ENCODE data around the gene GZMH.
"Not testable (repeated sequence)": the region's sequence is repeated elsewhere in the genome, so short reads cannot be mapped to it uniquely, and the experiment has no call there.

GZMH gene

DNA sequence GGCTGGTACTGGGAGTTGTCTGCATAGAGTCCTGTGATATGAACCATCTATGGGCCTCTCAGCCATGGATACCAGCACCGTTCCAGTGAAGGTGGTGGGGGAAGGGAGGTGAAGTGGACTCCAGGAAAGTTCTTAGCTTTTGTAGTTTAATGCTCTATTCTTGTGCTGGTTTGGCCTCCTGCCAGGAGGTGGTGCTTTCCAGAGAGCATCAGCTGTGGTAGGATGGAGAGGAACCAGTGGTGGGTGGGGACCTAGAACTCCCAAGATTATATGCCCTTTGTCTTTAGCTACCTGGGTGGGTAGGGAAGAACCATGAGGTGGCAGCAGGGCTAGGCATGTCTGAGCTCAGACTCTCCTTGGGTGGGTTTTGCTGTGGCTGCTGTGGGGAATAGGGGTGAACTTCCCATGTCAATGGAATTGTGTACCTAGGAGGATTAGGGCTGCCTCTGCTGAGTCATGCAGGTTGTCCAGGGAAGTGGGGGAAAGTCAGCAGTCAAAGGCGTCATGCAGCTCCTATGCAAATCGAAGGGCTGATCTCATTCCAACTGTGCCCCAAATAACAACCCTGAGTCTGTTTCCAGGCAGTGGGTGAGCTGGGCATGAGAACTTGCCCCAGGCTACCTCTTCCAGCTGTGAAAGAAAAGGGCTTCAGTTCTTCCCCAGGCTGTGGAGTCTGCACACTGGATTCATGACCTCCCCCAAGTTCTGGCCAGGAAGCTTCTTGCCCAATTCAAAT is 14.2 kb downstream of the GZMH start:
- no peak for FAIRE-seq
- no peak for DNase-seq (ENCODE audit: low spot score)

DNA sequence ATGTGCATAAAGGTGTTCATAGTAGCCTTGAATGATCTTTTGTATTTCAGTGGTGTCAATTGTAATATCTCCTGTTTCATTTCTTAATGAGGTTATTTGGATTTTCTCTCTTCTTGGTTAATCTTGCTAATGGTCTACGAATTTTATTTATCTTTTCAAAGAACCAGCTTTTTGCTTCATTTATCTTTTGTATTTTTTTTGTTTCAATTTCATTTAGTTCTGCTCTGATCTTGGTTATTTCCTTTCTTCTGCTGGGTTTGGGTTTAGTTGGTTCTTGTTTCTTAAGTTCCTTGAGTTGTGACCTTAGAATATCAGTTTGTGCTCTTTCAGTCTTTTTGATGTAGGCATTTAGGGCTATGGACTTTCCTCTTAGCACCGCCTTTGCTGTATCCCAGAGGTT is 18.5 kb downstream of the GZMH start:
- FAIRE-seq = not testable (repeated sequence)

DNA sequence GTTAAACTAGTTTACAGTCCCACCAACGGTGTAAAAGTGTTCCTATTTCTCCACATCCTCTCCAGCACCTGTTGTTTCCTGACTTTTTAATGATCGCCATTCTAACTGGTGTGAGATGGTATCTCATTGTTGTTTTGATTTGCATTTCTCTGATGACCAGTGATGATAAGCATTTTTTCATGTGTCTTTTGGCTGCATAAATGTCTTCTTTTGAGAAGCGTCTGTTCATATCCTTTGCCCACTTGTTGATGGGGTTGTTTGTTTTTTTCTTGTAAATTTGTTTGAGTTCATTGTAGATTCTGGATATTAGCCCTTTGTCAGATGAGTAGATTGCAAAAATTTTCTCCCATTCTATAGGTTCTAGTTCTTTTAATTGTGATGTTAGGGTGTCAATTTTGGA is 25.1 kb downstream of the GZMH start:
- FAIRE-seq; DNase-seq (ENCODE audit: low spot score): not testable (repeated sequence)

More for the DNA sequence above, 18.5 kb downstream of the GZMH start:
- DNase-seq (ENCODE audit: low spot score) = not testable (repeated sequence)

DNA sequence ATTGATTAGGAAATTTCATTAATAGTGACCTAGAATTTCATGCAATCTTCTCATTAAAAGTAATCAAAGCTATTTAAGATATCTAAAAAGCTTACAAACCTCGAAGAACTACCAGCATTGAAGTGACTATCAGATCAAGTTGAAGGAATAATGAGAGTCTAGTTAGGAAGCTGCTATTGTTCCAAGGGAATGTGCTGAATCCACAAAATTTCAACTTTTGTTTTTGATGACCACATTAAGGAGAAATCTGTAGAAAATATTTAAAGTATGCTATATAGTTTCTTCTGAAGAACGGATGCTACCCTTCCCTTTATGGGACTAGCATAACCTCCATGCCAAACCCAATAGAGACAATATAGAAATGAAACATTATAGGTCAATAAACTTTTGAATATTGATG is 30.9 kb downstream of the GZMH start:
- DNase-seq (ENCODE audit: low spot score) (no peak), FAIRE-seq (no peak)

DNA sequence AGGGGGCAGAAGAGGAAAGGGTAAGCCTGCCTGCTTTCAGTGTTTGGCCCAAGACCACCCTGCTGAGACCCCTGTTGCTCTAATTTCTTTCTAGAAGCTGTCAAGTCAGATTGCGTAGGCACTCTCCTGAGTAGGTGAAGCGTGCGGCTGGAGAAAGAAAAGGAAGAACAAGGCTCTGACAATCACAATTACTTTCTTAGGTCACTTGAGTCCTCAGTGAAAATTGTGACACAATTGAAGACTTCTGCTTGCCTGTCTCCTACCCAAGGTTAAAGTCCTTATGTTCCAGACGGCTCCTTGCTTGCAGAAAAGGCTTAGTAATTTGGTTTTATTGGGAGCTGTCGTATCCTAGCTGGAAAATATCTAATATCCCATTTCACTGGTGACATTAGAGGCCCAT is 32.7 kb downstream of the GZMH start:
- DNase-seq (ENCODE audit: low spot score) = no peak
- no peak for FAIRE-seq

DNA sequence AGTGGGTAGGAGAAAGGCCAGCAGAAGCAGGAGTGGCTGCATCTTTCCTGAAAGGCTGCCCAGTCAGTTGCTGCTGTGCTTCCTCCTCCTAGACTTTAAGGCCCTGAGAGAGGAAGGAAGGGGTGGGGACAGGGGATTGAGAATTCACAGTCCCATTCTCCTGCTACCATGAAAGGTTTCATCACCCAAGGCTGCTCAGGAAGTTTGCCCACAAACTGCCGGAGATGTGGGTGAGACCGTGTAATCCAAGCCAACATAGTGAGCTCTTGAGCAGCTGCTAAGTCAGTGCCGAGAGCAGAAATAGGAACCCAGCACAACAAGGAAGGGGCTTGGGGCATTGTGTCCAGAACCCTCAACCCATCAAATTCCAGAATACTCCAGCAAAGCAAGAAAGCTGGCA is 33.3 kb downstream of the GZMH start, which contains the start of gene CTSG:
Gene CTSG (minus strand): TSS at position 69 of the 400 bp plus-strand sequence. CDS start 27 bp downstream, at position 42.
- no peak for FAIRE-seq
- DNase-seq (ENCODE audit: low spot score) = no peak

DNA sequence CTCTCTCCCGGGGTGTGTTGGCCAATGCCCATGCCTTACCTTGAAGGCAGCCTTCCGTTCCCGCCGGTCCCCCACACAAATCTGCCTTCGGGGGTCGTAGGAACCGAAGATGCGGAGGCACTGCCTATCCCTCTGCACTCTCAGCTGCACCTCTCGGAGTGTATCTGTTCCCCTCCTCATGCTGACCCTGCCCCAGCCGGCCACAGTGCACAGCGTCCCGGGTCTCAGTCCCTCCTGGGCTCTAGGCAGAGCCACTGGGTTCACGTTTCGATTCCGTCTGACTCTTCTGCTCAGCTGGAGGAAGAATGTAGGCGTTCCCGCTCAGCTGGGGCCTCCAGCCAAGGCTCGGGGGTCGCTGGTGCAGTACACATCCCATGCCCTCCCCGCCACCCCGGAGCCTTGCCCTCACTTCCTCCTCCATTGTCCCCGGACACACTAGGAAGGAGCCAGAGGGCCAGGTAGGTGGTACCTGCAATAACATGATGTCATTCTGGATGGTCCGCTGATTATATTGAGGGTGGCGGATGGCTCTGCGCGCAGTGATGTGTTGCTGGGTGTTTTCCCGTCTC is 35.2 kb downstream of the GZMH start:
- DNase-seq (ENCODE audit: low spot score) (no peak), FAIRE-seq (no peak)

DNA sequence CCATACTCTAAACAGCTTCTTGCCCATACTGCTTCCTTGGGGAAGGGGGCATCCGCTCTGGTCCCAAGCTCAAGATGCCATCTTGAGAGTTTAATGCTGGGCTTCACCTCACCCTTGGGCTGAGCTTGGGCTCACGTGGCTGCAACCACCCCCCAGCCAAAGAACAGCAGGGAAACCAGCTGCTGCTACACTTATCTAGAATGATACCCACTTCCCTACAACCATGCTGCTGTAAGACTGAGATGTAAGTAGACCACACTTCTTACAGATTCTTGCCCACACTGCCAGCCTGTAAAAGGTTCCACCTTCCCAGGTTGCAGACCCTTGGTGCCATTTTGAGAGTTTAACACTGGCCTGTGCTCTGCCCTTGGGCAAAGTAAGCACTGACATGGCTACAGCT is 43.2 kb downstream of the GZMH start:
- no peak for FAIRE-seq
- DNase-seq (ENCODE audit: low spot score) = no peak

DNA sequence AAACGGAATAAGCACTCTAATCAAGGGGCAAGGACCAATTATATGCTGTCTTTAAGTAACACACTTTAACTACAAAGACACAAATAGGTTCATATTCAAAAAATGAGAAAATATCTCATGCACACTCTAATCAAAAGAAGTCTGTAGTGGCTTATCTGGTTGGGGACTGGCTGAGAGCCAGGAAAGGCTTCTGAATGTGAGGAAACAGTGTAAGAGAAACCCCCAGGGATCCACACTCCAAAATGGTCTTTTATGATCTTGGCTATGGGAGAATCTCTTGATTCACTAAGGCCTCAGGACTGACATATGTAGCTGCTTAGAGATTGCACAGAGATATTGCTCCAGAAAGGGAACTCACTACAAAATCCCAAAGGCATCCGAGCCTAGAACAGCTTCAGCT is 43.7 kb downstream of the GZMH start:
- DNase-seq (ENCODE audit: low spot score) = no peak
- no peak for FAIRE-seq

DNA sequence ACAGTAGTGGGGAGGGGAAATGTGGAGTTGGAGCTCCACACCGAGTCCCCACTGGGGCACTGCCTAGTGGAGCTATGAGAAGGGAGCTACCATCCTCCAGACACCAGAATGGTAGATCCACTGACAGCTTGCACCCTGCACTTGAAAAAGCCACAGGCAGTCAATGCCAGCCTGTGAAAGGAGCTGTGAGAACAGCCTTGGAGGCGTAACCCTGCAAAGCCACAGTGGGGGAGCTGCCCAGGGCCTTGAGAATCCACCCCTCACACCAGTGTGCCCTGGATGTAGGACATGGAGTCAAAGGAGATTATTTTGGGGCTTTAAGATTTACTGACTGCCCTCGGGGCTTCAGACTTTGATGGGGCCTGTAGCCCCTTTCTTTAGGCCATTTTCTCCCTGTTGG is 46.0 kb downstream of the GZMH start:
- FAIRE-seq (no peak), DNase-seq (ENCODE audit: low spot score) (no peak)

DNA sequence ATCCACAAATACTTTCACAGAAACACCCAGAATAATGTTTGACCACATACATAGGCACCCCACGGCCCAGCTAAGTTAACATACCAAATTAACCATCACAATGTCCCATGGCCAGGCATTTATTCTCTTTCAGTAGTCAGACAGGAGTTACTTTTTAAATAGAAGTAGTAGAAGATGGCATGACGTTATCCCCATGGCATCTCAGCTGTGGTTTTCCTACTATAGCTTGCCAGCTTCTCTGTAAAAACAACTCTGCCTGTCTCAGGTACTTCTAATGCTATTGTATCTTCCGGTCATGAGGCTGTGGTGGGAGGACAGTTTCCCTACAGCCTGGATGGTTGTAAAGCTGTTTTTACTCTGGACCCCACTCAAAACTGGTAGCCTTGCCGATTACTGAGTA is 52.7 kb downstream of the GZMH start:
- FAIRE-seq (peak; percentile 22), DNase-seq (ENCODE audit: low spot score) (peak; percentile 60)

All from RCC 7860 (cell line).